ENCODE measurements around the gene PRKCQ.
"Not testable (repeated sequence)": the region's sequence is repeated elsewhere in the genome, so short reads cannot be mapped to it uniquely, and the experiment has no call there.

The PRKCQ gene

DNA sequence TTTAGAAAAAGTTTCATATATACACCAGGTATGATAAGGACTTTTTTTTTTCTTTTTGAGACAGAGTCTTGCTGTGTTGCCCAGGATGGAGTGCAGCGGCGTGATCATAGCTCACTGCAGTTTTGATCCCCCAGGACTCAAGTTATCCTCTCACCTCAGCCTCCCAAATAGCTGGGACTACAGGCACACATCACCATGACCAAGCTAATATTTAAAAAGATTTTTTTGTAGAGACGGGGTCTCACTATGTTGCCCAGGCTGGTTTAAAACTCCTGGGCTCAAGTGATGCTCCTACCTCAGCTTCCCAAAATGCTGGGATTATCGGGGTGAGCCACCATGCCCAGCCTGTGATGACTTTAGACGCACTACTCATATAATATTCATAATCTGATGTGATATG is 2.2 kb upstream of the PRKCQ start:
- Histone ChIP-seq H3K9me3 (ENCODE audit: insufficient read depth, low read length, severe bottlenecking) (no peaks in the 10 kb centered on the region), H2AFZ (ENCODE audit: low read depth, low read length) (no peak overlapping the region), H3K79me2 (ENCODE audit: insufficient read depth, low read length) (peaks cover 41% of the 10 kb centered on the region), H3K36me3 (ENCODE audit: insufficient read depth, low read length) (peaks cover 28% of the 10 kb centered on the region), H3K27me3 (ENCODE audit: insufficient read depth, low read length, poor library complexity) (no peaks in the 10 kb centered on the region), H3K9ac (ENCODE audit: low read depth, low read length) (no peak overlapping the region), H3K4me1 (ENCODE audit: insufficient read depth, low read length) (peaks cover 55% of the 10 kb centered on the region), H3K4me3 (ENCODE audit: low read depth in 1 of 2, low read length in 2 of 2) (no peak overlapping the region), H3K4me2 (ENCODE audit: insufficient read depth, low read length) (peak overlapping the region; percentile 94; the same call in 1 of the 2 replicates), H4K20me1 (ENCODE audit: insufficient read depth, low read length) (no peaks in the 10 kb centered on the region), H3K27ac (ENCODE audit: low read length) (no peak overlapping the region)
- DNase-seq (no peak), ATAC-seq (ENCODE audit: insufficient read depth, low read depth) (no peak)
- TF ChIP-seq EZH2 (IDR thresholded peaks at IDR 0.05; ENCODE audit: borderline replicate concordance, low read depth, low read length, severe bottlenecking), result no peak
- TF ChIP-seq, protein P1, sequence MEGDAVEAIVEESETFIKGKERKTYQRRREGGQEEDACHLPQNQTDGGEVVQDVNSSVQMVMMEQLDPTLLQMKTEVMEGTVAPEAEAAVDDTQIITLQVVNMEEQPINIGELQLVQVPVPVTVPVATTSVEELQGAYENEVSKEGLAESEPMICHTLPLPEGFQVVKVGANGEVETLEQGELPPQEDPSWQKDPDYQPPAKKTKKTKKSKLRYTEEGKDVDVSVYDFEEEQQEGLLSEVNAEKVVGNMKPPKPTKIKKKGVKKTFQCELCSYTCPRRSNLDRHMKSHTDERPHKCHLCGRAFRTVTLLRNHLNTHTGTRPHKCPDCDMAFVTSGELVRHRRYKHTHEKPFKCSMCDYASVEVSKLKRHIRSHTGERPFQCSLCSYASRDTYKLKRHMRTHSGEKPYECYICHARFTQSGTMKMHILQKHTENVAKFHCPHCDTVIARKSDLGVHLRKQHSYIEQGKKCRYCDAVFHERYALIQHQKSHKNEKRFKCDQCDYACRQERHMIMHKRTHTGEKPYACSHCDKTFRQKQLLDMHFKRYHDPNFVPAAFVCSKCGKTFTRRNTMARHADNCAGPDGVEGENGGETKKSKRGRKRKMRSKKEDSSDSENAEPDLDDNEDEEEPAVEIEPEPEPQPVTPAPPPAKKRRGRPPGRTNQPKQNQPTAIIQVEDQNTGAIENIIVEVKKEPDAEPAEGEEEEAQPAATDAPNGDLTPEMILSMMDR (IDR thresholded peaks at IDR 0.05; ENCODE audit: borderline replicate concordance, extremely low read depth, low read length, poor library complexity, severe bottlenecking), result no peak

DNA sequence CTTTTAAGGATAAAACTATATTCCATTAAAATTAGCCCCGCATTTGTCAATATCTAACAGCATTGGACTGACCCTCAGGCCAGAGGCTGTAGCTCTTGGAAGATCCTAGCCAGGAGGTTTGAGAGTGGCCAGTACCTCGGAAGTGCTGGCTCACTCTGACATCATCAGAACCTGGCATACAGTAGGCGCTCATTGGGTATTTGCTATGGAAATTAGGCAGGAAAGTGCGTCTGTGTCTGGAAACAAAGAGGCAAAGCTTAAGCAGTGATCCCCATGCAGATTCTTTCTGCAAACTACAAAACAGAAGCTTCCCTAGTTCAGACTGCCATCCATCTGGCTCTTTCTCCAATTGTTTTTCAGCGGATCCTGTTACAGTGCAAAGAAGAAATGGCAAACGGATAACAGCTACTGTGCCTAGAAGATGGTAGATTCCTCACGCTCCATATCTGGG is 1.7 kb upstream of the PRKCQ start:
- H3K9ac ChIP-seq (ENCODE audit: low read depth, low read length), result peak overlapping the region; percentile 93
- peaks cover 59% of the 10 kb centered on the region for H3K4me1 ChIP-seq (ENCODE audit: insufficient read depth, low read length)
- peak overlapping the region; percentile 93 for H3K27ac ChIP-seq (ENCODE audit: low read length)
- H3K27me3 ChIP-seq (ENCODE audit: insufficient read depth, low read length, poor library complexity), result no peaks in the 10 kb centered on the region
- peaks cover 45% of the 10 kb centered on the region for H3K79me2 ChIP-seq (ENCODE audit: insufficient read depth, low read length)
- H4K20me1 ChIP-seq (ENCODE audit: insufficient read depth, low read length), result no peaks in the 10 kb centered on the region
- peak overlapping the region; percentile 94 for H3K4me2 ChIP-seq (ENCODE audit: insufficient read depth, low read length)
- TF ChIP-seq, protein P1 (IDR thresholded peaks at IDR 0.05; ENCODE audit: borderline replicate concordance, extremely low read depth, low read length, poor library complexity, severe bottlenecking), result no peak
- TF ChIP-seq EZH2 (IDR thresholded peaks at IDR 0.05; ENCODE audit: borderline replicate concordance, low read depth, low read length, severe bottlenecking), result no peak
- H3K9me3 ChIP-seq (ENCODE audit: insufficient read depth, low read length, severe bottlenecking), result no peaks in the 10 kb centered on the region
- peaks cover 28% of the 10 kb centered on the region for H3K36me3 ChIP-seq (ENCODE audit: insufficient read depth, low read length)
- H3K4me3 ChIP-seq (ENCODE audit: low read depth in 1 of 2, low read length in 2 of 2), result peak overlapping the region in 1 of 2 experiments; percentile 64; a peak in 2 of 4 replicates
- ATAC-seq (ENCODE audit: insufficient read depth, low read depth) (no peak), DNase-seq (no peak)
- no peak overlapping the region for H2AFZ ChIP-seq (ENCODE audit: low read depth, low read length)

- H3K9me3 ChIP-seq (ENCODE audit: insufficient read depth, low read length, severe bottlenecking); H4K20me1 ChIP-seq (ENCODE audit: insufficient read depth, low read length); ATAC-seq (ENCODE audit: insufficient read depth, low read depth); H3K27me3 ChIP-seq (ENCODE audit: insufficient read depth, low read length, poor library complexity): not testable (repeated sequence)
- Histone ChIP-seq H3K27ac (ENCODE audit: low read length) (peak overlapping the region; percentile 93), H3K36me3 (ENCODE audit: insufficient read depth, low read length) (peaks cover 24% of the 10 kb centered on the region), H3K4me2 (ENCODE audit: insufficient read depth, low read length) (peak overlapping the region; percentile 94), H3K4me3 (ENCODE audit: low read depth in 1 of 2, low read length in 2 of 2) (peak overlapping the region; percentile 59 to 64), H3K4me1 (ENCODE audit: insufficient read depth, low read length) (peaks cover 65% of the 10 kb centered on the region), H2AFZ (ENCODE audit: low read depth, low read length) (peak overlapping the region; percentile 83), H3K9ac (ENCODE audit: low read depth, low read length) (peak overlapping the region; percentile 93), H3K79me2 (ENCODE audit: insufficient read depth, low read length) (peaks cover 51% of the 10 kb centered on the region)
- DNase-seq, result peak; percentile 56
Observed at GRCh38 chr10:6581223-6581622, 1.1 kb upstream of the PRKCQ start.

GRCh38 chr10:6580279-6581029 is 378 bp upstream of the PRKCQ start:
- Histone ChIP-seq H3K9ac (ENCODE audit: low read depth, low read length) (peak overlapping the region; percentile 93), H3K4me2 (ENCODE audit: insufficient read depth, low read length) (peak overlapping the region; percentile 94), H4K20me1 (ENCODE audit: insufficient read depth, low read length) (peaks cover under 1% of the 10 kb centered on the region; the same call in 1 of the 2 replicates), H3K36me3 (ENCODE audit: insufficient read depth, low read length) (peaks cover 20% of the 10 kb centered on the region), H3K4me3 (ENCODE audit: low read depth in 1 of 2, low read length in 2 of 2) (peak overlapping the region; percentile 64 to 79), H3K9me3 (ENCODE audit: insufficient read depth, low read length, severe bottlenecking) (no peaks in the 10 kb centered on the region), H3K79me2 (ENCODE audit: insufficient read depth, low read length) (peaks cover 58% of the 10 kb centered on the region), H3K27me3 (ENCODE audit: insufficient read depth, low read length, poor library complexity) (no peaks in the 10 kb centered on the region), H2AFZ (ENCODE audit: low read depth, low read length) (peak overlapping the region; percentile 83), H3K27ac (ENCODE audit: low read length) (peak overlapping the region; percentile 93), H3K4me1 (ENCODE audit: insufficient read depth, low read length) (peaks cover 70% of the 10 kb centered on the region)
- peak; percentile 75 for ATAC-seq (ENCODE audit: insufficient read depth, low read depth)
- no peak for TF ChIP-seq EZH2 (IDR thresholded peaks at IDR 0.05; ENCODE audit: borderline replicate concordance, low read depth, low read length, severe bottlenecking)
- TF ChIP-seq, protein P1 (IDR thresholded peaks at IDR 0.05; ENCODE audit: borderline replicate concordance, extremely low read depth, low read length, poor library complexity, severe bottlenecking), result peak; percentile 57
- DNase-seq, result peak; percentile 83
